Pancreas (tissue), 10 donors: ENCODE results near the gene SLC25A19. TPM values are rescaled to one million over a fixed set of nuclear protein-coding genes. Genes with fewer than 3 reads are reported as not detected.

Experiments
- ATAC-seq, 4 donors: fragments of 200-7000 bp; cut with Tn5 transposase; one replicate each; pipeline versions ENCODE4 v1.8.0 to v1.9.1; 2020; ENCODE audit warnings: mild to moderate bottlenecking in 4 of 4, moderate library complexity in 4 of 4
- DNase-seq, 6 donors: peaks; one replicate each; pipeline ENCODE4 v3.0.0-alpha.2; 2020
- FAIRE-seq: peaks from 2 replicates; lab custom pipeline; 2012; peaks lifted over from hg19 to GRCh38; lab: Jason Lieb, UNC
- H3K27ac ChIP-seq, 4 donors: fragments of 200-600 bp; sonication (generic); 1 replicate in 3 of 4; 2 replicates in 1 of 4; pipeline versions ENCODE4 v1.5.0 to v1.8.0; 2020
- H3K27me3 ChIP-seq, 4 donors: fragments of 200-600 bp; one replicate each; pipeline ENCODE4 v1.8.0; 2021
- H3K36me3 ChIP-seq, 3 donors: fragments of 200-600 bp; sonication (generic) in 1 of 3; one replicate each; pipeline versions ENCODE4 v1.5.0 to v1.8.0; 2020 to 2021
- H3K4me1 ChIP-seq, 3 donors: fragments of 200-600 bp; one replicate each; pipeline ENCODE4 v1.8.0; 2021
- H3K4me3 ChIP-seq, 4 donors: fragments of 200-600 bp; sonication (generic) in 2 of 4; one replicate each; pipeline versions ENCODE4 v1.5.0 to v1.8.0; 2020 to 2021
- H3K9me3 ChIP-seq, 4 donors: fragments of 200-600 bp; one replicate each; pipeline ENCODE4 v1.8.0; 2021
- CTCF ChIP-seq, 4 donors: fragments of 200-600 bp; sonication (generic) in 3 of 4; IDR thresholded peaks; one replicate each; pipeline versions ENCODE4 v1.5.0 to v1.8.0; 2021; ENCODE audit warnings: antibody characterized with exemption in 4 of 4
- WGBS, 2 donors: extraction: QIAGEN DNeasy Blood & Tissue Kit; methylation state at CpG; one replicate each; pipeline ENCODE4 v1.1.7; 2013; 5-methylcytosine and 5-hydroxymethylcytosine counted together
- intact Hi-C, 3 donors: fragments of 100-400 bp; cut with DNase I; formaldehyde crosslinking; loops; one replicate each; pipeline versions ENCODE4 v1.11.1 to v1.14.2; 2022
- polyA plus RNA-seq, 2 donors: library from polyadenylated mRNA; stranded (reverse); fragments of 200-250 nt; gene quantifications; one replicate each; pipeline ENCODE4 v1.2.3, GENCODE V29; 2013
- total RNA-seq, 6 donors: library from RNA; stranded (reverse); fragmentation: NEBNext Ultra II Directional in 4 of 6; extraction: Animal tissue kit (Norgen Biotek cat#: 25700) in 4 of 6; gene quantifications; one replicate each; pipeline versions ENCODE4 v1.2.1 to v1.2.4, GENCODE V29; 2021 to 2023
- donor health status: healthy with polysubstance abuse.
- donor health status: DM: no; HTN: no; CAD: no; lungs with moderate emphysema.
- donor health status: DM: no; HTN: no; CAD: no.
- donor health status: control.
- donor health status: control.
- donor health status: Bipolar disorder and iron deficiency.
- donor health status: DM: yes; HTN: yes; CAD: no.
- donor health status: DM: no; HTN: no; CAD: no.
- donor health status: DM: no; HTN: no; CAD: no.
- donor health status: DM: yes; HTN: yes; CAD: no.

SLC25A19 gene
- total and polyA plus RNA-seq, 8 donors = 4.4 to 10.8 (median 7.6) TPM

GRCh38 chr17:75242461-75243042 is 46.7 kb downstream of the SLC25A19 start:
- peaks cover 7 to 67% (median 35%) of the 10 kb centered on the region in 3 donors for H3K36me3 ChIP-seq
- no peak overlapping the region for H3K27ac ChIP-seq
- no peak overlapping the region for H3K4me3 ChIP-seq
- 91 to 93% methylated on average over 17 of the region's 17 CpGs for WGBS, 2 donors
- TF ChIP-seq CTCF (IDR thresholded peaks at IDR 0.05) = no peak
- no peaks in the 10 kb centered on the region for H3K27me3 ChIP-seq
- no peaks in the 10 kb centered on the region for H3K9me3 ChIP-seq
- no peak for DNase-seq
- ATAC-seq = no peak
- no peaks in the 10 kb centered on the region for H3K4me1 ChIP-seq
- FAIRE-seq = no peak
- intact Hi-C loops = no loop called here

- ATAC-seq (no peak), FAIRE-seq (no peak), DNase-seq (no peak)
- peaks cover 7 to 71% (median 35%) of the 10 kb centered on the region in 3 donors for H3K36me3 ChIP-seq
- intact Hi-C loops = no loop called here
- no peak overlapping the region for H3K27ac ChIP-seq
- no peaks in the 10 kb centered on the region for H3K27me3 ChIP-seq
- no peaks in the 10 kb centered on the region for H3K9me3 ChIP-seq
- no peak for TF ChIP-seq CTCF (IDR thresholded peaks at IDR 0.05)
- H3K4me1 ChIP-seq = no peaks in the 10 kb centered on the region
- no peak overlapping the region for H3K4me3 ChIP-seq
- WGBS, 2 donors = 87 to 94% methylated on average over 15 of the region's 15 CpGs
Observed at GRCh38 chr17:75241996-75242460, 47.2 kb downstream of the SLC25A19 start.

- no peaks in the 10 kb centered on the region for H3K4me1 ChIP-seq
- FAIRE-seq (no peak), ATAC-seq (no peak), DNase-seq (no peak)
- no peaks in the 10 kb centered on the region for H3K9me3 ChIP-seq
- no peak overlapping the region for H3K4me3 ChIP-seq
- no peak for TF ChIP-seq CTCF (IDR thresholded peaks at IDR 0.05)
- WGBS, 2 donors = 93 to 95% methylated on average over 9 of the region's 9 CpGs
- peaks cover 7 to 76% (median 35%) of the 10 kb centered on the region in 3 donors for H3K36me3 ChIP-seq
- H3K27ac ChIP-seq = no peak overlapping the region
- H3K27me3 ChIP-seq = no peaks in the 10 kb centered on the region
- intact Hi-C loops = no loop called here
Observed at GRCh38 chr17:75241502-75241901, 47.7 kb downstream of the SLC25A19 start.

- ATAC-seq = peak in 1 of 4 donors; percentile 7
- no peaks in the 10 kb centered on the region for H3K27me3 ChIP-seq
- no peaks in the 10 kb centered on the region for H3K9me3 ChIP-seq
- H3K4me1 ChIP-seq = no peaks in the 10 kb centered on the region
- intact Hi-C loops = no loop called here
- no peak for FAIRE-seq
- TF ChIP-seq CTCF (IDR thresholded peaks at IDR 0.05) = no peak
- no peak for DNase-seq
- H3K36me3 ChIP-seq = peaks cover 7 to 76% (median 35%) of the 10 kb centered on the region in 3 donors
- WGBS, 2 donors = 90 to 93% methylated on average over 7 of the region's 7 CpGs
- H3K4me3 ChIP-seq = no peak overlapping the region
- no peak overlapping the region for H3K27ac ChIP-seq
Observed at GRCh38 chr17:75241143-75241430, 48.1 kb downstream of the SLC25A19 start.

- intact Hi-C loops = no loop called here
- Histone ChIP-seq H3K27ac (no peak overlapping the region), H3K9me3 (no peaks in the 10 kb centered on the region), H3K36me3 (peaks cover 7 to 72% (median 33%) of the 10 kb centered on the region in 3 donors), H3K4me1 (no peaks in the 10 kb centered on the region), H3K27me3 (no peaks in the 10 kb centered on the region), H3K4me3 (no peak overlapping the region)
- FAIRE-seq = no peak
- WGBS, 2 donors = 70% methylated on average over 22 to 23 of the region's 23 CpGs
- no peak for TF ChIP-seq CTCF (IDR thresholded peaks at IDR 0.05)
- peak in 3 of 4 donors; percentile 22 to 36 (median 34) for ATAC-seq
- DNase-seq = peak in 1 of 6 donors; percentile 64
Observed at GRCh38 chr17:75240394-75241142, 48.7 kb downstream of the SLC25A19 start.
